ENCODE results near the gene CAMTA1.

The CAMTA1 gene

DNA sequence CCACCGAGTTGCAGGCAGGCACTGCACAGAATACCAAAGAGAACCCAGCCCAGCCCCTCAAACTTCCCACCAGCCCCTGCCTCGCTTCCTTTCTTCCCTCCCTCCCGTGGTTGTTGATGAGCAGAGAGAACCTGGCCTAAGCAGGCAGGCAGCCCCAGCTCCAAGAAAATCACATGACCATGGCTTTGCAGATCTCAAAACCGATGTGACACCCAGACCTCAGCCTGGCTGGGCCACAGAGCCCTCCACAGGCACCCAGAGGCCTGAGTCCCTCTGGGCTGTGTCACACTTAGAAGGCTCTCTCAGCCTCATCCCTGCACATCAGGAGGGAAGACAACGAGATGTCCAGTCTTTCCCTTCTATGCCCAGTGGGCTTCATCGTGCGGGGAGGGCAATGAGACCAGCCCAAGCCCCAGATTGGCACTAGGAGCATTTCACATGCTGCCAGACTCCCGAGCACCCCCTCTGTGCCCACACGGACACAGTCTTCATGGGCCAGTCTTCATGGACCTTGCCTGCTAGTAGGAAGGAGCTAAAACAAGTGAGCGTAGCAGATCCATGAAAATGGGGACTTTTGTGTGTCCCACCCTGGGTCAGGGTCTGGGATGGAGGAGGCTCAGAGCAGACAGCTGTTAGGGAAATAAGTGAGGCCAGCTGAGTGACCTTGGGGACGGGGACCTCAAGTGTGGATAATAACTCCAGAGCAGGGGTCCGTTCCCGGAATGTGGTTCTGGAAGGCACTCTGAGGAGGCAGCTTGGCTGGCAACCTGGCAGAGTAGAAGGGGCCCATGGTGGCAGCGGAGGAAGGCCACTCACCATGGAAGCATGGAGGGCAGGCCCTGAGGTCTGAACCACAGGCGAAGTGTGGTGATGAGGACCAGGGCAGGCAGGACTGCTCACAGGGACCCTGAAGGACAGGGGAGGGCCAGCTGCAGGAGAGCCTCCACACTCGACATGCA lies 781.4 kb downstream of the CAMTA1 start:
- H3K4me3 ChIP-seq (ENCODE audit: low read depth, low read length) = no peak overlapping the region
- TF ChIP-seq, protein P1, sequence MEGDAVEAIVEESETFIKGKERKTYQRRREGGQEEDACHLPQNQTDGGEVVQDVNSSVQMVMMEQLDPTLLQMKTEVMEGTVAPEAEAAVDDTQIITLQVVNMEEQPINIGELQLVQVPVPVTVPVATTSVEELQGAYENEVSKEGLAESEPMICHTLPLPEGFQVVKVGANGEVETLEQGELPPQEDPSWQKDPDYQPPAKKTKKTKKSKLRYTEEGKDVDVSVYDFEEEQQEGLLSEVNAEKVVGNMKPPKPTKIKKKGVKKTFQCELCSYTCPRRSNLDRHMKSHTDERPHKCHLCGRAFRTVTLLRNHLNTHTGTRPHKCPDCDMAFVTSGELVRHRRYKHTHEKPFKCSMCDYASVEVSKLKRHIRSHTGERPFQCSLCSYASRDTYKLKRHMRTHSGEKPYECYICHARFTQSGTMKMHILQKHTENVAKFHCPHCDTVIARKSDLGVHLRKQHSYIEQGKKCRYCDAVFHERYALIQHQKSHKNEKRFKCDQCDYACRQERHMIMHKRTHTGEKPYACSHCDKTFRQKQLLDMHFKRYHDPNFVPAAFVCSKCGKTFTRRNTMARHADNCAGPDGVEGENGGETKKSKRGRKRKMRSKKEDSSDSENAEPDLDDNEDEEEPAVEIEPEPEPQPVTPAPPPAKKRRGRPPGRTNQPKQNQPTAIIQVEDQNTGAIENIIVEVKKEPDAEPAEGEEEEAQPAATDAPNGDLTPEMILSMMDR (IDR thresholded peaks at IDR 0.05; ENCODE audit: low read depth, low read length) = no peak

DNA sequence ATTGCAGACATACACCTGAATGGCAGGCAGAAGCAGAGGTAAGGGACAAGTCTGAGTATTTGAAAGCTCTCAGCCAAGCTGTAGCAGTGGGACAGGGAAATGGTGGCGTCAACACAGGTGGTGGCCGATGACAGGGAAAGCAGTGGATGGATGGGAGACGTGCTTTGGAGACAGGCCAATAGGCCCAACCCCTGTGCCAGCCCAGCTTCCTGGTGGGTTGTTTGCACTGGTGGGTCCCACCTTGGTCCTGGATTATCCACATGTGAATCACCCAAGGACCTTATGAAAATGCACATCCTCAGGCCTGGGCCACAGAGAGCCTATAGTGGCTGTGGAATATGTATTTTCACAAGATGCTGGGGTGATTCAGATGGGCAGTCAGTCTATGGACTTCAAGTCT lies 782.1 kb downstream of the CAMTA1 start:
- H3K4me3 ChIP-seq (ENCODE audit: low read depth, low read length) = no peak overlapping the region
- TF ChIP-seq, protein P1 (IDR thresholded peaks at IDR 0.05; ENCODE audit: low read depth, low read length) = no peak

DNA sequence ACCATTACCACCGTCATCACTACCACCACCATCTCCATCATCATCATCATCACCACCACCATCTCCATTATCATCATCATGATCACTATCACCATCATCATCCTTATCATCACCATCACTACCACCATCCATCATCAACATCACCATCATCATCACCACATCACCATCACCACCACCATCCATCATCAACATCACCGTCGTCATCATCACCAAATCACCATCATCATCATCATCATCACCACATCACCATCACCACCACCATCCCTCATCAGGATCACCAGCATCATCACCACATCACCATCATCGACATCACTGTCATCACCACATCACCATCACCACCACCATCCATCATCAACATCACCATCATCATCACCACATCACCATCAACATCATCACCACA lies 782.8 kb downstream of the CAMTA1 start:
- no peak overlapping the region for H3K4me3 ChIP-seq (ENCODE audit: low read depth, low read length)

DNA sequence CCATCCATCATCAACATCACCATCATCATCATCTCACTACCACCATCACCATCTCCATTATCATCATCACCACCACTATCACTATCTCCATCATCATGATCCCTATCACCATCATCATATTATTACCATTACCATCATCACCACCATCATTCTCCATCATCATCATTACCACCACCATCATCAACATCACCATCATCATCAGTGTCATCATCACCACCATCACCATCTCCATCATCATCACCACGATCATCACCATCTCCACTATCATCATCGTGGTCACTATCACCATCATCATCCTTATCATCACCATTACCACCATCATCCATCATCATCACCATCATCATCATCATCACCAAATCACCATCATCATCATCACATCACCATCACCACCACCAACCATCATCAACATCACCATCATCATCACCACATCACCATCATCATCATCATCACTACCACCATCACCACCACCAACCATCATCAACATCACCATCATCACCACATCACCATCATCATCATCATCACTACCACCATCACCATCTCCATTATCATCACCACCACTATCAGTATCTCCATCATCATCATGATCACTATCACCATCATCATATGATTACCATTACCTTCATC lies 783.8 kb downstream of the CAMTA1 start:
- TF ChIP-seq, protein P1 (IDR thresholded peaks at IDR 0.05; ENCODE audit: low read depth, low read length) = no peak
- H3K4me3 ChIP-seq (ENCODE audit: low read depth, low read length) = no peak overlapping the region

More for the DNA sequence above, 782.8 kb downstream of the CAMTA1 start:
- TF ChIP-seq, protein P1 (IDR thresholded peaks at IDR 0.05; ENCODE audit: low read depth, low read length) = no peak

DNA sequence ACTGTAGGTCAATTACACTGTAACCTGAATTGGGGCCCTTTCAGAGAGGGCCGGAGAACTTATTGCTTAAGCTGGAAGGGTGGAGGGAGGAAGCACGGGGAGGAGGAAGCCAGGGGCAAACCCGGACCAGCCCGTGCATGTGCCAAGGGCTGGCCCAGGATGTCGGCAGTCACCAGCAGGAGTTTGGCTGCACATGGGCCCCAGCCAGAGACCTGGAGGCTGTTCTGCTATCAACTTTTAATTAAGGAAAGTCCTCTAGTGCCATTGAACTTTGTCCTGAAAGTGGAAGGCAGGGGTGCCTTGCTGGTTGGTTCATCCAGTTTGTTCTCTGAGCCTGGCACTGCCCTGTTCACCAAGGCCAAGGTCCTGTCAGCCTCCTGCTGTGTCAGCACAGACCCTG lies 785.1 kb downstream of the CAMTA1 start:
- TF ChIP-seq, protein P1 (IDR thresholded peaks at IDR 0.05; ENCODE audit: low read depth, low read length) = no peak
- H3K4me3 ChIP-seq (ENCODE audit: low read depth, low read length) = no peak overlapping the region

DNA sequence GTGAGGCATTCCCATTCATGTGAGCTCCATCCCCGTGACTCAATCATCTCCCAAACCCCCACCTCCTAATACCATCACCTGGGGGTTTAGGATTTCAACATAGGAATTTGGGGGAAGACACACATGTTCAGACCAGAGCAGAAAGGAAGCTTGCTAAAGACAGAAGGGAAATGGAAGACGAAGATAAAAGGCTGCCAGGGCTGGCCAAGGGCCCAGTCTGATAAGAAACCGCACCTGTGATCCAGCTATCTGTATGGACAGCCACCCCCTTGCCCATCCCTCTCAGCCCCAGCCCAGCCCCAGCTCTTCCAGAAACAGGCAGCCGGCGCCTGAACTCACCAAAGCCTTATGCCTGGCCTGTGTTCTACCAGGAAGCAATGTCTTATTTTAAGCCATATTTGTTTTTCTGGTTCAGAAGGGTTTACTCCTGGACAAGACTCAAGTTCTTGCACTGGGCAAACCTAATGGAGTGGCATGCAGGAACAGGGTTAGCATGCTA lies 787.4 kb downstream of the CAMTA1 start:
- no peak overlapping the region for H3K4me3 ChIP-seq (ENCODE audit: low read depth, low read length)
- TF ChIP-seq, protein P1 (IDR thresholded peaks at IDR 0.05; ENCODE audit: low read depth, low read length) = no peak

DNA sequence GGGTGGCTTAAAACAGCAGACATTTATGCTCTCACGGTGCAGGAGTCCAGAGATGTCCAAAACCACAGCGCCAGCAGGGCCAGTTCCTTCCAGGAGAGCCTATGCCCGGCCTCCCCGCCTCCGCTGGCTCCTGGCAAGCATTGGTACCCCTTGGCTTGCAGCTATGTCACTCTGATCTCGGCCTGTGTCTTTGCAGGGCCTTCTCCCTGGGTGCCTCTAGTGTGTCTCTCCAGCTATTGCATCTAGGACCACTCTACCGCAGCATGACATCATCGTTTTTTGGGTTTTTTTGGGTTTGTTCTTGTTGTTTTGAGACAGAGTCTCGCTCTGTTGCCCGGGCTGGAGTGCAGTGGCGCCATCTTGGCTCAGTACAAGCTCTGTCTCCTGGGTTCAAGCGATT lies 788.2 kb downstream of the CAMTA1 start:
- no peak overlapping the region for H3K4me3 ChIP-seq (ENCODE audit: low read depth, low read length)
- TF ChIP-seq, protein P1 (IDR thresholded peaks at IDR 0.05; ENCODE audit: low read depth, low read length) = no peak

Measured in WI38 (cell line).